Trophoblast cell (in vitro differentiated cells and primary cell): ENCODE data around the gene DDRGK1.

ENCODE experiments used
- DNase-seq, 2 donors: peaks; one replicate each; pipeline ENCODE4 v3.0.0-alpha.2; 2016
- H2AFZ ChIP-seq: 2 replicates; pipeline ENCODE4 v1.6.1; 2013; ENCODE audit warnings: low read length, moderate library complexity, mild to moderate bottlenecking; ENCODE audit not compliant: insufficient read depth, poor library complexity
- H2AK5ac ChIP-seq: 2 replicates; pipeline ENCODE4 v1.6.1; 2013; ENCODE audit warnings: mild to moderate bottlenecking, low read length
- H2BK120ac ChIP-seq: 2 replicates; pipeline ENCODE4 v1.6.1; 2013; ENCODE audit warnings: low read length, mild to moderate bottlenecking, moderate library complexity; ENCODE audit not compliant: insufficient read depth, poor library complexity
- H2BK12ac ChIP-seq: 2 replicates; pipeline ENCODE4 v1.6.1; 2013; ENCODE audit warnings: mild to moderate bottlenecking, low read length, moderate library complexity
- H2BK5ac ChIP-seq: 2 replicates; pipeline ENCODE4 v1.6.1; 2013; ENCODE audit warnings: low read length, low read depth, moderate library complexity, mild to moderate bottlenecking; ENCODE audit not compliant: poor library complexity
- H3K14ac ChIP-seq: 2 replicates; pipeline ENCODE4 v1.6.1; 2013; ENCODE audit warnings: mild to moderate bottlenecking, low read length
- H3K18ac ChIP-seq: 2 replicates; pipeline ENCODE4 v1.6.1; 2013; ENCODE audit warnings: mild to moderate bottlenecking, low read length
- H3K23ac ChIP-seq: 2 replicates; pipeline ENCODE4 v1.6.1; 2013; ENCODE audit warnings: low read length
- H3K27ac ChIP-seq: 2 replicates; pipeline ENCODE4 v1.5.1; 2013; ENCODE audit warnings: low read depth, mild to moderate bottlenecking, inconsistent platforms, low read length, moderate library complexity
- H3K27me3 ChIP-seq: 2 replicates; pipeline ENCODE4 v1.6.1; 2013; ENCODE audit warnings: inconsistent platforms, mild to moderate bottlenecking, low read length, moderate library complexity; ENCODE audit not compliant: insufficient read depth
- H3K36me3 ChIP-seq, 2 experiments: 1 replicate in 1 of 2; 2 replicates in 1 of 2; pipeline ENCODE4 v1.6.1; 2013; ENCODE audit warnings: low read length in 2 of 2, mild to moderate bottlenecking in 2 of 2, moderate library complexity in 1 of 2; ENCODE audit not compliant: insufficient read depth in 2 of 2, control insufficient read depth in 1 of 2
- H3K4ac ChIP-seq: 2 replicates; pipeline ENCODE4 v1.6.1; 2013; ENCODE audit warnings: low read depth, mild to moderate bottlenecking, low read length, moderate library complexity
- H3K4me1 ChIP-seq, 2 experiments: 1 replicate in 1 of 2; 2 replicates in 1 of 2; pipeline ENCODE4 v1.6.1; 2013; ENCODE audit warnings: low read length in 2 of 2, mild to moderate bottlenecking in 2 of 2, moderate library complexity in 1 of 2; ENCODE audit not compliant: insufficient read depth in 2 of 2, control insufficient read depth in 1 of 2
- H3K4me2 ChIP-seq: 2 replicates; pipeline ENCODE4 v1.6.1; 2013; ENCODE audit warnings: inconsistent platforms, mild to moderate bottlenecking, low read length, moderate library complexity
- H3K4me3 ChIP-seq: 2 replicates; pipeline ENCODE4 v1.5.1; 2013; ENCODE audit warnings: mild to moderate bottlenecking, low read depth, low read length, inconsistent platforms
- H3K79me1 ChIP-seq: one replicate; pipeline ENCODE4 v1.6.1; 2013; ENCODE audit warnings: low read length
- H3K79me2 ChIP-seq: 2 replicates; pipeline ENCODE4 v1.6.1; 2013; ENCODE audit warnings: low read length, mild to moderate bottlenecking; ENCODE audit not compliant: control insufficient read depth, insufficient read depth, poor library complexity
- H3K9ac ChIP-seq: 2 replicates; pipeline ENCODE4 v1.6.1; 2013; ENCODE audit warnings: mild to moderate bottlenecking, low read length
- H3K9me3 ChIP-seq: 2 replicates; pipeline ENCODE4 v1.6.1; 2013; ENCODE audit warnings: low read depth, mild to moderate bottlenecking, control low read depth, inconsistent platforms, low read length; ENCODE audit not compliant: insufficient read depth
- H4K12ac ChIP-seq: 2 replicates; pipeline ENCODE4 v1.6.1; 2013; ENCODE audit warnings: low read depth, mild to moderate bottlenecking, low read length, moderate library complexity
- H4K8ac ChIP-seq: 2 replicates; pipeline ENCODE4 v1.6.1; 2013; ENCODE audit warnings: low read depth, mild to moderate bottlenecking, low read length, moderate library complexity
- H4K91ac ChIP-seq: one replicate; pipeline ENCODE4 v1.6.1; 2013; ENCODE audit warnings: low read depth, mild to moderate bottlenecking, low read length, moderate library complexity
- WGBS: extraction: QIAGEN DNeasy Blood & Tissue Kit; methylation state at CpG from one replicate; pipeline ENCODE4 v1.1.7; 2013; ENCODE audit warnings: missing lambda C conversion rate; ENCODE audit not compliant: insufficient read length, insufficient coverage; ENCODE audit errors: extremely low coverage; 5-methylcytosine and 5-hydroxymethylcytosine counted together

Gene DDRGK1

DNA sequence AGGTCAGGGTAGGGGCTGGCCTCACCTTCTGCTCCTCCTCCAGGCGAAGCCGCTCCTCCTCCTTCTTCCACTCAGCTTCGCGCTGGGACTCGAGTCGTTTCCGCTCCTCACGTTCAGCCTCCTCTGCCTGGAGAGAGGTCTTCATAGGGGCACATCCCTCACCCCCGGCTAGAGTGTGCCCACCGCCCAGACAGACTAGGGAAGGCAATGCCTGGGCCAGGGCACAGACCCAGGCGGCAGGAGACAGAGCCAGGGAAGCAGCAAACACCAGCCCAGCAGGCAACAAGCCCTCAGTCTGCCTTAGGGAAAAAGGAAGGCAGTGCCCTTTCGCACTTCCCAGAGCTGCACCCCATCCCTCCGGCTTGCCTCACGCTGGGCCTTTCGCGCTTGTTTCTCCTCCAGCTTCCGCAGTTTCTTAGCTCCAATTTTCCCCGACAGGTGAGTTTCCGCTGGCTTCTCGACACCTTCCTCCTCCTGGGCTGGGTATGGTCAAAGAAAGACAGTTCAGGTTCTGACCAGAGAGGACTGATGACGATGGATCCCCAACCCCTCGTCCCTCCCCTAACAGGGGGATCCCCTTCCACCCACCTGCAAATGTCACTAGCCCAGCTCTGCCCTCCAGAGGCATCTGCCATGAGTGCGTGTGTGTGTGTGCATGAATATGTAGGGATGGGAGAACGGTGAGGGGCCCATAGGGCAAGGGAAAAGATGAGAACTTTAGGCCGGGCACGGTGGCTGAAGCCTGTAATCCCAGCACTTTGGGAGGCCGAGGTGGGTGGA is 4.3 kb downstream of the DDRGK1 start:
- no peak overlapping the region for H2BK5ac ChIP-seq
- H2AFZ ChIP-seq, result no peak overlapping the region
- peaks cover 16% of the 10 kb centered on the region for H3K79me2 ChIP-seq
- no peak overlapping the region for H3K4me2 ChIP-seq
- no peaks in the 10 kb centered on the region for H3K9me3 ChIP-seq
- H4K12ac ChIP-seq, result no peak overlapping the region
- H3K4me3 ChIP-seq, result no peak overlapping the region
- no peak for DNase-seq
- no peak overlapping the region for H4K8ac ChIP-seq
- H3K36me3 ChIP-seq, result peaks cover 31% of the 10 kb centered on the region in 2 experiments
- peaks cover 6 to 7% of the 10 kb centered on the region in 2 experiments for H3K4me1 ChIP-seq
- H2BK12ac ChIP-seq, result no peak overlapping the region
- no peak overlapping the region for H3K27ac ChIP-seq
- no peak overlapping the region for H3K23ac ChIP-seq
- no peak overlapping the region for H3K4ac ChIP-seq
- no peak overlapping the region for H3K18ac ChIP-seq
- H3K14ac ChIP-seq, result no peak overlapping the region
- no peaks in the 10 kb centered on the region for H3K27me3 ChIP-seq
- WGBS, result no CpG with 5 or more reads among the region's 27 CpGs
- peaks cover 9% of the 10 kb centered on the region for H3K79me1 ChIP-seq
- H2BK120ac ChIP-seq, result no peak overlapping the region
- H2AK5ac ChIP-seq, result no peak overlapping the region
- H4K91ac ChIP-seq, result no peak overlapping the region
- H3K9ac ChIP-seq, result no peak overlapping the region

DNA sequence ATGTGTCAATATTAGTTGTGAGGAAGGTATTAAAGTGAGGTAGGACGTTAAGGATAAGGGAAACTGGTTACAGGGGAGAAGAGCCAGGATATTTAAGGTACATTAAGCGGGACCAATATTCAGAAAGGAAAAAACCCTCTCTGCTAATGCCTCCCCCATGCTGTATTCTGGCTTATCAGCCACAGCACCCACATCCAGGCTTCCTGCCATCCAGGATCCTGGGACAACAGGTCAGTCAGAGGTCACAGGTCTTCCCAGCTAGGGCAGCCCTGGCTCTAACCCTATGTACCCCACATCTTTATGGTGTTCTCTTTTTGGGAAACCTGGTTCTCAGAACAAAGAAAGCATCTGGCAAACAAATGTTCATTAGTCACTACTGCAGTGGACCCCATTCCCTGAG is 5.3 kb downstream of the DDRGK1 start:
- WGBS, result 100% methylated on average over 1 of the region's 2 CpGs
- no peak overlapping the region for H2BK12ac ChIP-seq

DNA sequence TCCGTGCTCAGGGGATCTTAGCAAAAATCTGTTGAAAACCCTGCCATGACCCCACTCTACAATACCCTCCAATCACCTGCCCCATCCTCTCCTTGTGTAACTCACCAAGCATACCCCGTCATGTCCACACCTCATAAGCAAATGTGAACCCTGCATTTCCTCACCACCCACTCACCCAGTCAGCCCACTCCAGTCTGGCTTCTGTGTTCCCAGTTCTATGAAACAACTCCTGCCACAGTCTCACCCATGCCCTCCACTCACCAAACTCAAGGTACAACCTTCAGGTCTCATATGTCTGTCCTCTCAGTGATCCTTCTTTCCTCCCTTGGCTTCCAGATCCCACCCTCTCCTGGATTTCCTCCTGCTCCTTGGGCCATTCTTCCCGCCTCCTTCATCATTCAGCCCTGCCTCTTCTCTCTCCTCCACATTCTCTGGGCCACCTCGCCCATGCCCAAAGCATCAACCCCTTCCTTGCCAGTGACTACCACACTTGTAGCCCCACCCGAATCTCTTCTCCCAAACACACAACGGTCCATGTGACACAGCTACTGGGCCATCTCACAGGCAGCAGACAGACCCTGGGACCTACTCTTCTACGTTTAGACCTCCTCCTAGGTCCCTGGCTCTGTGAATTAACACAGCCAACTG is 8.8 kb downstream of the DDRGK1 start:
- H3K79me1 ChIP-seq, result no peaks in the 10 kb centered on the region
- no peak overlapping the region for H3K4me3 ChIP-seq
- H3K79me2 ChIP-seq, result no peaks in the 10 kb centered on the region
- no peak overlapping the region for H3K9ac ChIP-seq
- H3K27ac ChIP-seq, result no peak overlapping the region
- H4K12ac ChIP-seq, result no peak overlapping the region
- no peak for DNase-seq
- H3K4ac ChIP-seq, result no peak overlapping the region
- H2AK5ac ChIP-seq, result no peak overlapping the region
- H3K9me3 ChIP-seq, result peaks cover 4% of the 10 kb centered on the region
- peaks cover 64 to 67% of the 10 kb centered on the region in 2 experiments for H3K36me3 ChIP-seq
- no peak overlapping the region for H2AFZ ChIP-seq
- no peak overlapping the region for H2BK120ac ChIP-seq
- H2BK12ac ChIP-seq, result no peak overlapping the region
- no peak overlapping the region for H3K23ac ChIP-seq
- no peaks in the 10 kb centered on the region for H3K4me1 ChIP-seq
- H2BK5ac ChIP-seq, result no peak overlapping the region
- no peak overlapping the region for H3K14ac ChIP-seq
- no peak overlapping the region for H3K4me2 ChIP-seq
- H4K91ac ChIP-seq, result no peak overlapping the region
- H3K27me3 ChIP-seq, result no peaks in the 10 kb centered on the region
- WGBS, result no CpG with 5 or more reads among the region's 7 CpGs
- H3K18ac ChIP-seq, result no peak overlapping the region
- H4K8ac ChIP-seq, result no peak overlapping the region

More for the DNA sequence above, 5.3 kb downstream of the DDRGK1 start:
- no peak overlapping the region for H4K91ac ChIP-seq
- no peak overlapping the region for H3K4me3 ChIP-seq
- no peak overlapping the region for H2BK120ac ChIP-seq
- H3K79me2 ChIP-seq, result peaks cover 14% of the 10 kb centered on the region
- no peak overlapping the region for H4K8ac ChIP-seq
- H3K79me1 ChIP-seq, result peaks cover 6% of the 10 kb centered on the region
- H2AK5ac ChIP-seq, result no peak overlapping the region
- H3K18ac ChIP-seq, result no peak overlapping the region
- no peak overlapping the region for H3K27ac ChIP-seq
- H3K36me3 ChIP-seq, result peaks cover 40% of the 10 kb centered on the region in 2 experiments
- no peak overlapping the region for H3K23ac ChIP-seq
- no peak overlapping the region for H3K4ac ChIP-seq
- H3K4me2 ChIP-seq, result no peak overlapping the region
- H3K9ac ChIP-seq, result no peak overlapping the region
- no peak overlapping the region for H4K12ac ChIP-seq
- no peak overlapping the region for H2BK5ac ChIP-seq
- peaks cover 6 to 7% of the 10 kb centered on the region in 2 experiments for H3K4me1 ChIP-seq
- H3K14ac ChIP-seq, result no peak overlapping the region
- H3K27me3 ChIP-seq, result no peaks in the 10 kb centered on the region
- no peak for DNase-seq
- peaks cover 2% of the 10 kb centered on the region for H3K9me3 ChIP-seq
- H2AFZ ChIP-seq, result no peak overlapping the region

DNA sequence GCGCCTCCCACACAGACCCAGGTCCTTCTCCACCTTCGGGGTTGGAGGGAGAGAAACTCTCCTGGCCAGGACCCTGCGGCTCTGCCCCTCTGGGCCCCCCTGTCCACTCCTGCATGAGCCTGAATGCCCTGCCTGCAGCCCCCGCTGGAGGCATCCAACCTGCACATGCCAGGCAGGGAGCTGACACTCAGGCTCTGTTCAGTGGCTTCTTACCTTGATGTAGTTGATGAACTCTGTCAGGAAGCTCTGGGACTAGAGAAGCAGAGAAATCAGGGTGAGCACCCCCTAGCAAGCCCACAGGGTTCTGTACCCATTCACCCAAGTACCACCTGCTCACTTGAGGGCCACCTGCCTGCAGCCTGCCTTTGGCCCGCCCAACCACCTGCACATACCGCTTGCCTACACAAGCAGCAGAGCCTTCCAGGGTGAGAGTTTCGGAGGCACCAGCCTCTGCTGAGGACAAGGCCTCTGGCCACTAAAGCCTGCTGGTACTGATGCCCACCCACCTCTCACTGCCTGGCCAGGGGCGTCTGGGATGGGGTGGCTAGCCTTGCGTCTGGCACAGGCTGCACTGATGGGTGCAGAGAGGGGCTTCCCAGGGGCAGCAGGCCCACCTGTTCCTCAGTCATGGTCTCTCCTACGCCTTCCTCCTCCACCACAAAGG is 9.7 kb downstream of the DDRGK1 start:
- Histone ChIP-seq H4K12ac (no peak overlapping the region), H2AK5ac (no peak overlapping the region), H3K14ac (no peak overlapping the region), H3K27ac (no peak overlapping the region), H3K4me1 (no peaks in the 10 kb centered on the region), H3K4me3 (no peak overlapping the region), H3K79me2 (no peaks in the 10 kb centered on the region), H3K4me2 (no peak overlapping the region), H3K79me1 (no peaks in the 10 kb centered on the region), H3K9me3 (peaks cover 4% of the 10 kb centered on the region), H3K36me3 (peaks cover 61 to 68% of the 10 kb centered on the region in 2 experiments), H2BK12ac (no peak overlapping the region), H2BK5ac (no peak overlapping the region), H4K91ac (no peak overlapping the region), H3K18ac (no peak overlapping the region), H2BK120ac (no peak overlapping the region), H3K4ac (no peak overlapping the region), H2AFZ (no peak overlapping the region), H3K23ac (no peak overlapping the region), H3K9ac (no peak overlapping the region), H3K27me3 (no peaks in the 10 kb centered on the region), H4K8ac (no peak overlapping the region)
- WGBS, result no CpG with 5 or more reads among the region's 10 CpGs
- no peak for DNase-seq
